Stomach (tissue), 4 donors: ENCODE data around the gene PRICKLE2.

Source experiments
- POLR2AphosphoS5 ChIP-seq, 3 donors: sonication (generic); formaldehyde crosslinking; IDR thresholded peaks; one replicate each; pipeline ENCODE4 v1.6.1; 2016; ENCODE audit warnings: antibody characterized with exemption in 3 of 3
- TF ChIP-seq, protein P1 (sequence below), 7 experiments: fragments of 450-650 bp in 4 of 7; fragments of 200-600 bp in 3 of 7; sonication (generic) in 3 of 7; IDR thresholded peaks; one replicate each; pipeline ENCODE4 v1.5.1; 2016 to 2019; ENCODE audit warnings: antibody characterized with exemption in 7 of 7, control low read depth in 2 of 7, mild to moderate bottlenecking in 1 of 7

DNA sequence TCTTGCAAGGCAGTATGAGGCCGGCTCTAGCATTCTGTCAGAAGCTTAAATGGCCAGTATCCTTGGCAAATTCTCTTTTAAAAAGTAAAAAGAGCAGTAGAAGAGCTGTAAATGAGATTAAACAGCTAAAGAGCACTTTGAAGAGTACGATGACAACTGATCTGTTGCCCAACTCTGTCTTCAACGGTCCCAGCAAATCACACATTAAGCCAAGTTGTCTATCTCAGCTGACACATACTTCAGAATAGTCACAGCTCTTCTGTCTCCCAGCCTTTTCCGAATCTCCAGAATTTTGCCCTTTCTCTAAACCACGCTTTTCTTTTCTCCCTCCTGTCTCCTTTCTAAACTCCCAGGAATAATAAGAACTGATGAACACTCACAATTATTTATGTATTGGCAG lies 51.7 kb downstream of the PRICKLE2 start:
- TF ChIP-seq, protein P1, sequence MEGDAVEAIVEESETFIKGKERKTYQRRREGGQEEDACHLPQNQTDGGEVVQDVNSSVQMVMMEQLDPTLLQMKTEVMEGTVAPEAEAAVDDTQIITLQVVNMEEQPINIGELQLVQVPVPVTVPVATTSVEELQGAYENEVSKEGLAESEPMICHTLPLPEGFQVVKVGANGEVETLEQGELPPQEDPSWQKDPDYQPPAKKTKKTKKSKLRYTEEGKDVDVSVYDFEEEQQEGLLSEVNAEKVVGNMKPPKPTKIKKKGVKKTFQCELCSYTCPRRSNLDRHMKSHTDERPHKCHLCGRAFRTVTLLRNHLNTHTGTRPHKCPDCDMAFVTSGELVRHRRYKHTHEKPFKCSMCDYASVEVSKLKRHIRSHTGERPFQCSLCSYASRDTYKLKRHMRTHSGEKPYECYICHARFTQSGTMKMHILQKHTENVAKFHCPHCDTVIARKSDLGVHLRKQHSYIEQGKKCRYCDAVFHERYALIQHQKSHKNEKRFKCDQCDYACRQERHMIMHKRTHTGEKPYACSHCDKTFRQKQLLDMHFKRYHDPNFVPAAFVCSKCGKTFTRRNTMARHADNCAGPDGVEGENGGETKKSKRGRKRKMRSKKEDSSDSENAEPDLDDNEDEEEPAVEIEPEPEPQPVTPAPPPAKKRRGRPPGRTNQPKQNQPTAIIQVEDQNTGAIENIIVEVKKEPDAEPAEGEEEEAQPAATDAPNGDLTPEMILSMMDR (IDR thresholded peaks at IDR 0.05), result no peak
- TF ChIP-seq POLR2AphosphoS5 (IDR thresholded peaks at IDR 0.05), result no peak
